Stimulated activated CD8-positive, alpha-beta memory T cell treated with anti-CD3 and anti-CD28 coated beads, Interleukin-2, amount 100 ng/mL, for 48 hours (primary cell): ENCODE results near the gene STX1A.

Experiments used
- DNase-seq, 2 donors: peaks; one replicate each; pipeline ENCODE4 v3.0.0-alpha.2; 2020; ENCODE audit warnings: low read depth in 2 of 2

The STX1A gene

DNA sequence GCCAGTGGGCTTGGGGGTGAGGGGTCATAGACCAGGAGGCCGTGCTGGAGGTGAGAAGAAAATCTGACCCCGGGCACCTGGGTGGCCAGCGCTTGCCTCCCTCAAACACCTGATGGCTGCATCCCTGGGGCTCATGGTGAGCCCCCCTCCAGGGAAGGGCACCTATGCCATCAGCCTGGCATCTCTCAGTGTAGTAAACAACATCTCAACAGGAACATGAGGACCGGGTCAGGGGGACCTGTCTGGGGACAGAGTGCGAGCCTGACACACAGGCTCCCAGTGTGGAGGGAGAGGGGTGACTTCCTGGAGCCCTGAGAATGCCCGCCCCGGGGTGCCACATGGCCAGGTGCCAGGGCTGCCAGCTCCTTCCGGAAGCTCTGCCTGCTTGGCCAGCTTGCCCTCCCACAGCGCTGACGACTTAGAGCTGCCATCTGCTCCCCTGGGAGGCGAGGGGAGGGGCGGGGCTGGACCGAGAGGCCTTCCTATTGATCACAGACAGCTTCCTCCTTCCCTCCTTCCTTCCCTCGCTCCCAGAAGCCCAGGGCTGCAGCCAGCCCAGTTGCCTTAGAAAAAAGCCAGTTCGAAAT, 12.3 kb downstream of the STX1A start:
- DNase-seq: no peak

- DNase-seq: peak in 1 of 2 donors; percentile 25
These were observed 13.1 kb downstream of the STX1A start for GRCh38 chr7:73706126-73707044.

DNA sequence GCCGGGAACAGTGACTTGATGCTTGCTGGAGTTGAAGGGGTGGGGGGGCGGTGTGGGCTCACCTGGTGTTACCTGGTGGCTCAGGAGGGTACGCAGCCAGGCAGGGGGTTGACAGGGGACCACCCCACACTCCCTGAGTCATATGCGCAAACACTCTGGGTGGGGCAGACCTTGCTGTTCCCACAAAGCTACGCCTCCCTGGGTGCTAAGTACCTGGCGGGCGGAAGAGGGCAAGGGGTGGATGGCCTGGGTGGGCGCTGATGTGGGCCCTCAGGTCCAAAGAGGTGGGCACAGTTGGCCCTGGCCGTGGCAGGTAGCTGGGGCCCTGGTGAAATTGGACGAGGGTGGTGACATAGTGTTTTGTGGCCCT, 13.9 kb downstream of the STX1A start:
- DNase-seq: no peak

DNA sequence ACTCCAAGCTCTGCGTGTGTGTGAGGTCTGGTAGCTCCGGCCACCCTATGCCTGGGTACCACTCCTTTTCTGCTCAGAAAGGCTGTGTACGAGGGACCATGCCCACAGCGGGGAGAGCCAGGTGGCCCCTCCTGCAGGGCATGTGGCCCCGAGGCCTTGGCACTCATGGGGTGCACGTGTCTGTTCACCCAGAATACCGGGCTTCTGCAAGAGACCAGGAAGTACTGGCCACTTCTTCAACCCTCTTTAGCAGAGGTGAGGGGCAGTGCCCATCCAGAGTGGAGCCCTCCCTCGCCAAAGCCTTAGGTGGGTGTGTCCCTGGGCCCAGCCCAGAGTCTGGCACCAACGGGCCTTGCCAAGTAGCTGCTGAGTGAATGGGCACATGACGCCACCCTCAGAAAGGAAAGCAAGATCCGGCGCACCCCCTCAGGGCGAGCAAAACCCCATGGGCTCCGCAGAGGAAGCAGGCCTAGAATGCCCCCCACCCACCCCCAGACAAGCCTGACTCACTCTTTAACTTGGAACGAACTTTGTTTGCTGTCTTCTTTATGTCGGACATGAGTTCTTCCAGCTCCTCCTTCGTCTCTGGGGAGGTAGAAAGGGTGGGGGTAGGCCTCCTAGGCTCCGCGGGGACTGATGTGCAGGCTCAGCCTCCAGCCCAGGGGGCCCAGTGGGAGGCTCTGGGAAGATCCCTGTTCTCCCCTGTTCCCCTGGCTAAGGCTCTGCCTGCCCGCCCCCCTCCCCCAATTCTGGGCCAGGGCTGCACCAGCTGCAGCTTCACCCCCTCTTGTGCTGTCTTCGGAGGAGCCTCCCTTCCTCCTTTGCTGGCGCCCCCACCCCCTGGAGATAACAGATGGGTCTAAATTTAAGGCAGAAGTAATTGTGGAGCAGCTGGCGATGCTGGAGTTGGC, 14.6 kb downstream of the STX1A start:
- DNase-seq: no peak

- peak in 1 of 2 donors; percentile 26 for DNase-seq
These were observed 15.5 kb downstream of the STX1A start for GRCh38 chr7:73703757-73704639.

- DNase-seq: no peak
These were observed 16.2 kb downstream of the STX1A start for GRCh38 chr7:73703225-73703624.

DNA sequence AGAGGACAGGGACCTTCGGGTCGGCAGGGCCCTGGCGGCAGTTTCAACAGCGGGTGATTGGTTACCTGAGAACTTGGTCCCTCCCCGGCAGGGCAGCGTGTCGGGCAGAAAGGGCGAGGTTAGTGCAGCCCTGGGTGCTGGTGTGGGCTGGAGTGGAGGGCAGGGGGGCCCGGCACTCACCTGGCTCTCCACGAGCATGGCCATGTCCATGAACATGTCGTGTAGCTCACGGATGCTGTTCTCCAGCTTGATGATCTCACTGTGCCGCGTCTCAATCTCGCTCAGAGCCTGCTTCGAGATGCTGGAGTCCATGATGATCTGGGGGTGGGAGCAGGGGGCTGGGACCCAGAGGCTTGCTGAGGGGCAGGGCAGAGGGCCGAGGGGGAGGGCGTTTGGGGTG, 16.8 kb downstream of the STX1A start:
- DNase-seq: no peak

DNA sequence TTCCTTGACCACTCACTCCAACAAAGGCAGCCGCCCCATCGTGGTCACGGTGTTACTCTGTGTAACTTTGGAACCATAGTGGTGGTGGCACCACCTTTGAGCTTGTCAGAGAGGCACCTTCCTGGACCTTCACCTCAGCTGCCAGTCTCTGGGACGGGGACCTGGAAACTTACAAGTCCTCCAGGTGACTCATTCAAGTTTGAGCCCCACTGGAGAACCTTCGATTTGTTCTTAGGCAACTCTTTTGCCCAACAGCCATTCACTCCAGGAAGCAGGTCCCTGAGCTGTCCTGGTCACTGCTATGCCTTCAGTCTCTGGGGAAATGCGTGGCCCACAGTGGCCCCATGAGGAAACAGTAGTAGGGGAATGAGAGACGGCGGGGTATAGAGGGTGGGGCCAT, 17.2 kb downstream of the STX1A start:
- no peak for DNase-seq

GRCh38 chr7:73701357-73701995, 18.0 kb downstream of the STX1A start:
- peak in 1 of 2 donors; percentile 8 for DNase-seq

- no peak for DNase-seq
These were observed 18.8 kb downstream of the STX1A start for GRCh38 chr7:73700581-73701134.

DNA sequence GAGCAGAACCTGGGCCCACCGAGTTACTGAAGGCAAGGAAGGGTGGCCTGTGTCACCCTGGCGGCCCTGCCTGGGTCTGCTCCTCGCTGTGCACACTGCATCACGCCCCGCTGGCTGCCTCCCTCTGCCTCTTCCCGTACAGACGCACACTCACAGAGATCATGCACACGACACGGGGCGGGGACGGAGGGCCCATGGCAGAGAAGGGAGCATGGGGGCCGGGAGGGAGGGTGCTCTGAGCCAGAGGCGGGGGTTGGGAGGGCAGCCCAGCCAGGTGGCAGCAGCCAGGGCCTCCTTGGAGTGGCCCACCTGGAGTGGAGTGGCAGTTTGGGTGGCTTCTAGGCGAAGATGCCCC, 19.4 kb downstream of the STX1A start:
- DNase-seq: no peak

DNA sequence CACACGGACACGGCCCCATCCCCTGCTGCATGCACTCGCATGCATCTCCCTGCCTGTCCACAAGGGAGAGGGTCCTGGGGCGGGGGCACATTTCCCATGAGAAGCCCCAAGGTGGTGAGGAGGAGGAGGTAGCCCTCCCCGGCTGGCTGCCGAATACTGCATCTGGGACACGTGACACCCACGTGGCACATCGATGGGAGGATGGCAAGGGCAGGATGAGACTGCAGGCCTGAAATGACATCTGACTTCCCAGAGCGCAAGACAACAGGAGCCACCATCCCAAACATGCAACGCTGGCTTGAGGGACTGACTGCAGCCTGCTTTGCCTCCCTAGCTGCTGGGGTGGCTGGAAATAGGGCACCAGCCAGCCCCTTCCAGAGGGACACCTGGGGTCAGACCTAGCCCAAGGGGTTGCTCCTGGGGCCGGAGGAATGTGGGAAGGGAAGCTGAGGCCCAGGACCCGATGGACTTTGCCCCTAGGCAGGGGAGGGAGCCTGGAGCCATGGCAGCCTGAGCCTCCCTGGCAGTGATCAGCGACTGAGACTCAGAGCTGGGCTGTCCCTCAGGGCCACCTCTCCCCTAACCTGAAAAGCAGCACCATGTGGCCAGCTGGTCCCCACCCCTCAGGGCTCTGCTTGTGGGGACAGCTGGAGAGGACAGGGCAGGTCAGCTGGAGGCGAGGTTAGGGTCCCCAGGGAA, 19.9 kb downstream of the STX1A start:
- DNase-seq: no peak

DNA sequence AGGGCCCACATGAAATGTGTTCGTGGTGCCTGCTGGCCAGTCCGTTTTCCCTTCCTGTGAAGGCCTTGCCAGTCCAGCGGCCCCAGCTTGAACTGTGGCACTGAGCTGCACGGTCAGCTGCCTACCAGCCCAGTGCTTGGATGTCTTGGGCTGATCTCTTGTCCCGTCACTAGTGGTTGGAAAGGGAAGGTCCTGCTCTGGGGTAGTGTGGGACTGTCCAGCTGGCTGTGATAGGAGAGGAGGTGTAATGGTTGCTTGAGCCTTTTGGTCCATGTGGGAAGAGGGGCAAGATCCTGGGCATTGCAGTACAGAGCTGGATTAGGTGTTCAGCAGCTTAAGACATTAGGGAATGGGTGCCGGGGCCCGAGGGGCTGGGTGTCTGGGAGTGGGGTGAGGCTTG, 21.1 kb downstream of the STX1A start:
- no peak for DNase-seq

GRCh38 chr7:73696372-73696771, 23.1 kb downstream of the STX1A start:
- DNase-seq: no peak

DNA sequence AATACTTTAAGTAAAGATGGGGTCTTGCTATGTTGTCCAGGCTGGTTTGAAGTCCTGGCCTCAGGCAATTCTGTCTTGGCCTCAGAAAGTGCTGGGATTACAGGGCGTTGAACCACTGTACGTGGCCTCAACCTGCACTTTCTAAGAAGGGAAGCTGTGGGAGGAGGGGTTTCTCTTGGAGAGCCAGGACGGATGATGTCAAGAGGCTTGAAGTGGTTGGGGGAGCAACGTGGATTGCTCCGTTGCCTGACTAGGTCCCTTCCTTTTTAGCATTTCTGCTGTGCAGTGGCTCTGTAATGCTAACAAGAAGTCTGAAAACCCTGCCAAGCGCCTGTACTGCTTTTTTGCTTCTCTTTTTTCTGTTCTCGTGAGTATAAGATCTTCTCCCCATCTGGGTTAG, 28.8 kb downstream of the STX1A start:
- no peak for DNase-seq

DNA sequence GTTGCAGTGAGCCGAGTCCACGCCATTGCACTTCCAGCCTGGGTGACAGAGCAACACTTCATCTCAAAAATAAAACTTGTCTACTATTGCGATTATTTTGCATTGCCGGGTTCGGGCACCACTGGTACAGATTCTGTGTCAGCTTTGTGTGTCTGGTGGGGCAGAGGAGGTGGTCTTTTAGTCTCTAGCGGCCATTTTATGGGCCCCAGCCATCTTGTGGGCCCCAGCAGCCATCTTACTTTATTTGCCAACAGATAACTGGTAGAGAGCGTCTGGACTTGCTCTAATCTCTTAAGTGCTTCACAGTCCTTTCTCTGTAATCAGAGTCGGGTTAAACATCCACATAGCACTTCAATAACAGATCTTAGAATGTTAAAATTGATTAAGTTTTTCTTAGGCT, 31.2 kb downstream of the STX1A start:
- no peak for DNase-seq

- DNase-seq: no peak
These were observed 34.2 kb downstream of the STX1A start for GRCh38 chr7:73685311-73685710.

- DNase-seq: peak in 1 of 2 donors; percentile 14
These were observed 35.4 kb downstream of the STX1A start for GRCh38 chr7:73683788-73684693.
